ENCODE measurements around the gene LDLRAD4. TPM values are rescaled to one million over a fixed set of nuclear protein-coding genes. Genes with fewer than 3 reads are reported as not detected.

The LDLRAD4 gene
- total RNA-seq, 2 experiments from 2014 or later = 37.3 to 38.5 TPM

DNA sequence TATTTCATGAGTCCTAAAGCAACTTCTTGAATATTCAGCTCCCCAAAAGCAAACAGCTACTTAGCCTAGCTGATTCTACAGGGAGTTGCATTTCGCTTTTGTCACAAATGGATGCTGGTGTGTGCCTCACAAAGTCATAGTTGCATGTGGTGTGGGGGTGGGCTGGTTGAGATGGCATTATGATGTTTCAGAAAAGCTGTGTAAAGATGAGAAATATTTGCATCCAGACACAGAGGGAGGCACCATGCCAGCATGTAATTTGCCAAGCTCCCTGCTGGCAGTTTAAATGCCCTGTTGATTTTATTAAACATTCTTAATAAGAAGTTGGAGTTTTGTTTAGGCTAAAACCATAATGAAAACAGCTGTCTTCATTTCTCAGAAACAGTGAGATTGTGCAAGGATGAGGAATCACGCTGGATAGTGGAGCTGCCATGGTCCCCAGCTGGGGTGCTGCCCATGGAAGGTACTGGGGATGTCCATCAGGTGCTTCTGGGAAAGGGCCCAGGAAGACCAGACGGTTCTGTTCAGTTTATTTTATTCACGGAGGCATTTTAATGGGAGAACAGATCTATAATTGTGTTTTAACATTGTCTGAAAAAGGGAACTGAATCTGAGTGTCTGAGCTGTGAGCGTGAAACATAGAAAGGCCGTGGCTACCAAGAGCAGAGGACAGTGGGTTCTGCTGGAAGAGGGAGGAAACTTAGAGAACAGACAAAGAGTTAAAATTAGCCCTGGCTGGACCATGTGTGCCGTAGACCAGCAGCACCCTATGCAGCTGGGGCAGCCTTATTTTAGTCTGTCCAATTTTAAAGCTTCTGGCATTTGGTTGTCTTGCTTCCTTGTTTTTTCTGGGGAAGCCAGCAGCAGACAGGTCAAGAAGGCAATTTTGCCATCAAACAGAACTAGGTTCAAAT lies 330.7 kb downstream of the LDLRAD4 start:
- no peak for DNase-seq
- Mint-ChIP-seq H3K4me1 (ENCODE audit: low read depth) (peaks cover 15% of the 10 kb centered on the region), H3K27ac (no peak overlapping the region), H3K36me3 (ENCODE audit: low read depth) (peaks cover 25% of the 10 kb centered on the region), H3K9me3 (peaks cover 3% of the 10 kb centered on the region), H3K27me3 (no peaks in the 10 kb centered on the region), H3K4me3 (no peak overlapping the region)
- ChIA-PET POLR2A (interaction anchor here (0.9 to 1.1 kb wide), 2 partner anchors 31 to 63 kb away, joined by 3 to 4 read pairs; no protein-coding TSS in a partner anchor), CTCF (interaction anchor here (0.6 to 6.1 kb wide), 5 partner anchors 9 to 333 kb away, joined by 3 to 56 read pairs (median 4); no protein-coding TSS in a partner anchor)
- TF ChIP-seq CTCF (IDR thresholded peaks at IDR 0.05) = no peak
- intact Hi-C loops (cut with micrococcal nuclease) = no loop called here
- no peak for ATAC-seq

DNA sequence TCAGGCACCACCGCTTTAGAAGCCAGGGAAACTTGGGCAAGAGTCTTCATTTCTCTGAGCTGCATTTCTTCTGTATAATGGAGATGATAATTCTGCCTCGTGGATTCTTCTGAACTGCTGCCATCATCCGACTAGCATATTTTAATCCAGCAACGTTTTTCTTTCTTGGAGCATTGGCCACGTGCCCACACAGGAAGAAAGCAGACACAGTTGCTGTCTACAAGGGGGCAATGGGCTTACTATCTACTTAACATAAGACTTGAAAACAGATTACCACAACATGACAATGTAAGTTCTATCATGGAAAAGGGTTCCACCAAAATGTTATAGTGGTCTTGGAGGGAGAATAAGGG lies 331.3 kb downstream of the LDLRAD4 start:
- CTCF ChIA-PET = interaction anchor here (0.6 to 6.1 kb wide), 4 partner anchors 9 to 333 kb away, joined by 3 to 56 read pairs (median 5); no protein-coding TSS in a partner anchor
- H3K27me3 Mint-ChIP-seq = no peaks in the 10 kb centered on the region
- DNase-seq = no peak
- H3K4me3 Mint-ChIP-seq = no peak overlapping the region
- no peak for TF ChIP-seq CTCF (IDR thresholded peaks at IDR 0.05)
- peaks cover 17% of the 10 kb centered on the region for H3K4me1 Mint-ChIP-seq (ENCODE audit: low read depth)
- intact Hi-C loops (cut with micrococcal nuclease) = loop anchor here (10.0 kb wide), 1 partner anchor 255 kb away; no protein-coding TSS in a partner anchor
- ATAC-seq = no peak
- H3K9me3 Mint-ChIP-seq = peaks cover 3% of the 10 kb centered on the region
- peaks cover 25% of the 10 kb centered on the region for H3K36me3 Mint-ChIP-seq (ENCODE audit: low read depth)
- POLR2A ChIA-PET = interaction anchor here (0.9 to 1.1 kb wide), 2 partner anchors 31 to 62 kb away, joined by 3 to 4 read pairs; no protein-coding TSS in a partner anchor
- no peak overlapping the region for H3K27ac Mint-ChIP-seq

DNA sequence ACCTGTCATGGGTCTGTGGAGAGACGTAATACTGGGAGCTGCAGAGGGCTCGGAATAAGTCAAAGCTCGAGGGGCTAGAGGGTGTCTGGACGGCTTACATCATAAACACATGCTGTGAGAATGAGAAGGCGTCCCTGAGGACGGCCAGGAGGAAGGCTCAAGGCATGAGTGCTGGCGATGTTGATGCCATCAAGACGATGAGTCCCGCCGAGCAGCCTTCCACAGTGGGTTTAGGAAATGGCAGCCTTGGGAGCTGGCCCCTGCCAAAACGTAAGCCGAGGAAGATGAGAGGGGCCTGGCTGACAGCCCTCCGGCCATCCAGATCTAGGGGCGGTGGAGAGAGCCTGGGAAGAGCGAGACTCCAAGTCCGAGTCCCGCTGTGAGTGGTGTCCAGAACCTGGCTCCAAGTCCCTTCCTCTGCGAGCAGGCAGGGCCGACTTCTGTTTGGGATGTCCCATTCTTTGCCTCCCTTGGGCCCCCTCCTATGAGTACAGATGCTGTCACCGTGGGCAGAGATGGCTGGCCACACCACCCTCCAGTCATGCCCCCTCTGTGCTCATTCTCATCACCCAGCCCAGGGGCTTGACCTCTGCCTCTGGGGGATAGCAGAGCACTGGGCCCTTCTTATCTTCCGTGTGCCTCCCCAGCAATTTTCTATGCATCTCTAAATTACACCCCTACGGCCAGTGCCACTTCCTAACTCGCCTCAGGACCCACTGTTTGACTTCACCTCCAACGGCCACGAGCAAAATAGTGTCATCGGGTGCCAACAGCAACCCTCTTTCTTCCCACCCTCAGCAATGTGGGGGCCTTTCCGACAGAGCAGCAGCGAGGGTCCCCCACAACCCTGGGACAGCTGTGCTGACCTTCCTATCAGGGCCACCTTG lies 332.1 kb downstream of the LDLRAD4 start:
- intact Hi-C loops (cut with micrococcal nuclease) = loop anchor here (10.0 kb wide), 1 partner anchor 254 kb away; no protein-coding TSS in a partner anchor
- CTCF ChIA-PET = interaction anchor here (2.0 to 6.1 kb wide), 2 partner anchors 8 to 334 kb away, joined by 6 to 56 read pairs; no protein-coding TSS in a partner anchor
- Mint-ChIP-seq H3K27me3 (no peaks in the 10 kb centered on the region), H3K27ac (no peak overlapping the region), H3K4me3 (no peak overlapping the region), H3K36me3 (ENCODE audit: low read depth) (peaks cover 22% of the 10 kb centered on the region), H3K9me3 (peaks cover 3% of the 10 kb centered on the region), H3K4me1 (ENCODE audit: low read depth) (peaks cover 21% of the 10 kb centered on the region)
- TF ChIP-seq CTCF (IDR thresholded peaks at IDR 0.05) = no peak
- POLR2A ChIA-PET = interaction anchor here (0.9 to 1.1 kb wide), 2 partner anchors 32 to 61 kb away, joined by 3 to 4 read pairs; no protein-coding TSS in a partner anchor
- DNase-seq = no peak
- ATAC-seq = no peak

DNA sequence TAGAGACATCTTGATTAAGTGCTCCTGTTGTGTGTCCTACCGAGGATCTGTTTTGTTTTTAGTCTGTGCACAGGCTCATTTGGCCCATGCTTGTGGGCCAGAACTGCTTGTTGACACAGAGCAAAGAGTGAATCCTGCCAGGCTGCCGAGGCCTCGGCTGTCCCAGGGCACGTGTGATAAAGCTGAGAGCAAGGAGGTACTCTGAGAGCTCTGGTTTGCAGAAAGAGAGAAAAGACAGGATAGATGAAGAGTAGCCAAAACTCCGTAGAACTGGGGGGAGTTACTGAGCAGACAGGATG lies 332.7 kb downstream of the LDLRAD4 start:
- no peak for TF ChIP-seq CTCF (IDR thresholded peaks at IDR 0.05)
- POLR2A ChIA-PET = no interaction called here
- CTCF ChIA-PET = no interaction called here
- DNase-seq (no peak), ATAC-seq (no peak)
- Mint-ChIP-seq H3K4me1 (ENCODE audit: low read depth) (peaks cover 20% of the 10 kb centered on the region), H3K27me3 (no peaks in the 10 kb centered on the region), H3K9me3 (peaks cover 3% of the 10 kb centered on the region), H3K36me3 (ENCODE audit: low read depth) (peaks cover 19% of the 10 kb centered on the region), H3K27ac (no peak overlapping the region), H3K4me3 (no peak overlapping the region)
- intact Hi-C loops (cut with micrococcal nuclease) = loop anchor here (10.0 kb wide), 1 partner anchor 254 kb away; no protein-coding TSS in a partner anchor
